Measurements from ENCODE around the gene CTSL. TPM values are rescaled to one million over a fixed set of nuclear protein-coding genes. Genes with fewer than 3 reads are reported as not detected.

Gene CTSL
- 100 to 1,000 TPM in 2 of 3 donors, 10 to 100 TPM in 1; 72.8 to 608 (median 181) TPM for polyA plus RNA-seq

DNA sequence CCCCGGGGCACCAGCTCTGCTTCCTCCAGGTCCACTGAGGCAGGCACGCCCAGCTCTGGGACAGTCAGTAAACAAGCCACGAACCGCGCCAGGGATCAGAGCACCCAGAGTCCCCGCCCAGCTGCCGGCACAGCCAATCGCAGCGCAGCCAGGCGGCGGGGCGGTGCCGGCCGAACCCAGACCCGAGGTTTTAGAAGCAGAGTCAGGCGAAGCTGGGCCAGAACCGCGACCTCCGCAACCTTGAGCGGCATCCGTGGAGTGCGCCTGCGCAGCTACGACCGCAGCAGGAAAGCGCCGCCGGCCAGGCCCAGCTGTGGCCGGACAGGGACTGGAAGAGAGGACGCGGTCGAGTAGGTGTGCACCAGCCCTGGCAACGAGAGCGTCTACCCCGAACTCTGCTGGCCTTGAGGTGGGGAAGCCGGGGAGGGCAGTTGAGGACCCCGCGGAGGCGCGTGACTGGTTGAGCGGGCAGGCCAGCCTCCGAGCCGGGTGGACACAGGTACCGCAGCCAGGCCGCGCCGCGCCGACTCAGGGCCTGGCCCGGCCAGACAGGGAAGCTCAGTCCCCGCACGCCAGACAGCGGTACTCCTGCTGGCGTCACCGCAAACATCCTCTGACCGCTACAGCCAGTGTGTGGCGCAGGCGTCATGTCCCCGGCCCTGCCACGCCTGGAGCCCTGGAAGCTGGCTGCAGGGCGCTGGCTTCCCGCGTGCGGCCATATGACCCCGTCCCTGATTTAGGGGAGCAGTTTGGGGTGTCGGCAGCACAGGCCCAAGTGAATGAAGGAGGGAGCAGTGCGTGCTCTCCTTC is at the start of gene CTSL:
CTSL (plus strand) TSS at position 220 of the 810 bp plus-strand sequence. CDS start 1,485 bp downstream, outside the sequence.
- WGBS, 3 donors, result 1% methylated on average over 67 of the region's 67 CpGs
- peak within 1 kb of the TSS; percentile 92 for H3K27ac ChIP-seq (ENCODE audit: low read depth, low read length)

GRCh38 chr9:87676976-87677775 is 48.7 kb upstream of the CTSL start:
- H3K27ac ChIP-seq (ENCODE audit: low read depth, low read length), result no peak overlapping the region

GRCh38 chr9:87677776-87678587 is 47.9 kb upstream of the CTSL start:
- 90 to 92% (median 91%) methylated on average over 17 of the region's 17 CpGs for WGBS, 3 donors

More at GRCh38 chr9:87676976-87677775, 48.7 kb upstream of the CTSL start:
- WGBS, 3 donors, result 59 to 82% (median 66%) methylated on average over 14 of the region's 14 CpGs

GRCh38 chr9:87678650-87679355 is 47.1 kb upstream of the CTSL start:
- 73 to 80% (median 76%) methylated on average over 9 of the region's 9 CpGs for WGBS, 3 donors

More at GRCh38 chr9:87677776-87678587, 47.9 kb upstream of the CTSL start:
- no peak overlapping the region for H3K27ac ChIP-seq (ENCODE audit: low read depth, low read length)

GRCh38 chr9:87681271-87682061 is 44.5 kb upstream of the CTSL start:
- no peak overlapping the region for H3K27ac ChIP-seq (ENCODE audit: low read depth, low read length)
- WGBS, 3 donors, result 84 to 92% (median 87%) methylated on average over 11 of the region's 11 CpGs

More at GRCh38 chr9:87678650-87679355, 47.1 kb upstream of the CTSL start:
- H3K27ac ChIP-seq (ENCODE audit: low read depth, low read length), result no peak overlapping the region

DNA sequence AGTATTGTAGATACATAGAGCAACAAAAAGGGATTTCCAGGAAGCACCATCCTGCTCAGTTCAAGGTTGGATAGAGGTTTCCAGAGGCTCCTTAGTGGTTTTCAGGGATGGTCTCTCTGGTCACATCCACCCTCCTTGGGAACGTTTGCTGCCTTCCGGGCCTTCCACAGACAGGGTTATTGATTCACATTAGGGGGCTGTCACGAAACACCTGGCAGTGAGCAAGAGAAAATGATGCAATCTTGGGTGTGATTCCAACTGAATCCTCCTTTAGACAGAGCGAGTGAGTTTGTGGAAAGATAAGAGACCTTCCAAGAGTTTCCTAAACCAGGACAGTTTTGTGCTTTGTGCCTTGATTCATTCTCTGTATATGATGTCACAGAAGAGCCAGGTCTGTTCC is 43.8 kb upstream of the CTSL start:
- H3K27ac ChIP-seq (ENCODE audit: low read depth, low read length), result no peak overlapping the region
- 20 to 63% (median 56%) methylated on average over 4 of the region's 4 CpGs for WGBS, 3 donors

- no peak overlapping the region for H3K27ac ChIP-seq (ENCODE audit: low read depth, low read length)
- 46 to 94% (median 92%) methylated on average over 4 of the region's 4 CpGs for WGBS, 3 donors
Measured at GRCh38 chr9:87682618-87683017, 43.3 kb upstream of the CTSL start.

DNA sequence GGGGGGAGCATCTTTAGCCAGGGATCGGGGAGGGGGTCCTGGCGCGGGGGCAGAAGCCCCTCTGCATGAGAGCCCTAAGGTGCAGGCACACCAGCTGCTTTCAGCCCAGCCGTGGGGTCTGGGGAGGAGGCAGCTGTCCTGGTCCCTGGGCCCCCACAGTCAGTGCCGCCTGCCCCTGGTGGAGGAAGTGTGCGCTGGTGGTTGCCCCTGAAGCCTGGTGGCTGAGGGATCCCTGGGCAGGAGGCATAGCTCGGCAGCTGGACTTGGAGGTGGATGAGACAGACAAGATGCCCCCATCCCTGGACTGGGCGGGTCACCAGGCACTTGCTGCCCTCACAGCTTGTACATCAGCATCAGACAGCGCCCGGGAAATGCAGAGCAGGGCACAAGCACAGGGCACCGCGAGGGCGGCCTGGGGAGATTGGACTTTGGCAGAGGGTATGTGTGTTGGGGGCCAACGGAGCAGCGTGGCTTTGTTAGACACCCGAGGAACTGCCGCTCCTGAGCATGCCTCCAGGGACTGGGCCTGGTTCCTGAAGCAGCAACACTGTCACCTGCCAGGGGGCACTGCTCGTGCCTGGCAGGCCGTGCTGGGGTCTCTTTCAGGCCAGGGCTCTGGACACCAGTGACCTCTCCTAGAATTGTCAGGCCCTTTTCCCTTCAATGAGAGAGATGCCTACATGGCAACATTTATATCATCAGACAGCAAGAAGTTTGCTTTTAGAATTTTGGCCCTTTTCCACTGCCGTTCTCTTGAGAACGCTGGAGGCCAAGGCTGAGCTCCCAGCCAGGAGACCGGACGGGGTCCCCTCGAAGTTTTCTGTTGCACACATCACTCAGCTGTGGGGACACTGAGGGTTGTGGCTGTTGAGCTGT is 41.9 kb upstream of the CTSL start:
- H3K27ac ChIP-seq (ENCODE audit: low read depth, low read length), result no peak overlapping the region
- WGBS, 3 donors, result 73 to 84% (median 81%) methylated on average over 24 of the region's 24 CpGs

DNA sequence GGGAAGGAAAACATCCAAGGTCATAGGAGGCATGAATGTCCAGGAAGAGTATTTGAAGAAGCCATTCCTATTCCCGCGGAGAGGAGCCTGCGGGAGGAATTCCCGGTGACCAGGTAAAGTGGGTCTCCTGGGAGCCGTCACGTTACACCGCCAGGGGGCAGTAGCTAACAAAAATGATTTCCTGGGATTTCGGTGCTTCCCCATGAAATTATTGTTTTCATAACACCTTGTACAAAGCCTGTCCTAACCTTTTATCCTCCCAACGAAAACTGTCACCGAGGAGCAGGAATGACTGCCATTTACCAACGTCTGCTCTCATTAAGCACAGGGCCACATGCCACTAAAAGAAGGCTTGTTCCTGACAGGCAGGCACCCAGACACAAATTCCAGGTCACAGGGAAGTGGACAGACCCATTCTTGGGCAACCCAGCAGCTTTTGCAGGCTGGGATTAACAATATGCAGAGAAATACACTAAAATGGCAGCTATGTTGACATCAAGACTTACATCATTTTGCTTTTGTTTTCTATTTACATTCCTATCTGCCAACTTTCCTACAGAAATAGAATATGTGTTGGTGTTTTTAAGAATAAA is 41.2 kb upstream of the CTSL start:
- 18 to 65% (median 48%) methylated on average over 11 of the region's 11 CpGs for WGBS, 3 donors
- no peak overlapping the region for H3K27ac ChIP-seq (ENCODE audit: low read depth, low read length)

GRCh38 chr9:87685441-87685840 is 40.5 kb upstream of the CTSL start:
- 62 to 85% (median 65%) methylated on average over 4 of the region's 4 CpGs for WGBS, 3 donors
- H3K27ac ChIP-seq (ENCODE audit: low read depth, low read length), result no peak overlapping the region

DNA sequence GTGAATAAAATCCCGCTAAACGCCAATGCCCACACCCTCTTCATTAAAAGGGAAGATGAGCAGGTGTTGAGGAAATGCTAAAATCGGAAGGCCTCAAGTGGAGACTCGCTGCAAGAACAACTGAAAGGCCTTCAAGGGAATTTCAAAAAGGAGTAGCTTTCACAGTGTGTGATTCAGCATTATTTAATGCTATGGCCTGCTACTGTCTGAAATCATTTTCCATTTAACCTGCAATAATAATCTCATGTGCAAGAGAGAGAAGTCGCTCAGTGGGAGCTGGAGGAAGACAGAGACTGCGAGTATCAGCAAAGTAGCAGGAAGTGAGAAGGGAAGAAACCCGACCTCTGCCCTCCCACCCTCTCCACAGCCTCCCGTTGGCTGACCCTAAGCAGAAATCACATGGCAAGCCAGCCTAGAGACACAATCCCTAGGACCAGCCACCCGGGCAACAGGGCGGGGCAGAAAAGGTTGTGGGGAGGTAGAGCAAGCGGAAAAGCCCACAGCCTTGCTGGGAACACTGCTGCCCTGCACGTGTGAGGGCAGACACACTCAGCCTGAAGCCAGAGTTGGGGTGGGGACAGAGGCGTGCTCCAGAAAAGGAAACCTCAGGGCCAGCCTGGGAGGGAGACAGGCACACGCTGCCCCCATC is 39.9 kb upstream of the CTSL start:
- no peak overlapping the region for H3K27ac ChIP-seq (ENCODE audit: low read depth, low read length)
- 50 to 82% (median 50%) methylated on average over 14 of the region's 14 CpGs for WGBS, 3 donors

DNA sequence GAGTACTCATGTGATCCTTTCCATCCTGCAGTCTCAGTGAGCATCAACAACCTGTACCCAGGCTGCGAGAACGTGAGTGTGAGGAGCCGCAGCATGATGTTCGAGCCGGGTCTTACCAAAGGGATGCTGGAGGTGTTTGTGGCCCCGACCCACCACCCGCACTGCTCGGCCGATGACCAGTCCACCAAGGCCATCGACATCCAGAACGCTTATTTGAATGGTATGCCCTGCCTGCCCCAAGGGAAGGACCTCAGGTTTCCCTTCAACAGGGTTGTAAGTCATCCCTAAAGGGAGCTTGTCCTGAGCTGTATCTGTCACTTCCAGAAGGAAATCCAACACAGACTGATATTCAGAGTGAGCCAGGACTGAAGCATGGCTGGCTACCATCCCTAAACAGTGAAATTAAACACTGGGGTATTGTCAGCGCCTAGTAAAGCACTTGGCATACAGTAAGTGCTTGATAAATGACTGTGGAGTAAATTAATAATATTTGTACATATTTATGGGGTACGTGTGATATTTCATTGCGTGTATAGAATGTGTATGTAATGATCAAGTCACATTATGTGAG is 39.3 kb upstream of the CTSL start:
- no peak overlapping the region for H3K27ac ChIP-seq (ENCODE audit: low read depth, low read length)
- 93 to 94% (median 94%) methylated on average over 14 of the region's 14 CpGs for WGBS, 3 donors

GRCh38 chr9:87687207-87687606 is 38.7 kb upstream of the CTSL start:
- no peak overlapping the region for H3K27ac ChIP-seq (ENCODE audit: low read depth, low read length)
- 57 to 87% (median 83%) methylated on average over 4 of the region's 4 CpGs for WGBS, 3 donors

GRCh38 chr9:87694236-87694755 is 31.6 kb upstream of the CTSL start:
- no peak overlapping the region for H3K27ac ChIP-seq (ENCODE audit: low read depth, low read length)
- 93 to 97% (median 95%) methylated on average over 3 of the region's 3 CpGs for WGBS, 3 donors

- 76 to 89% (median 77%) methylated on average over 1 of the region's 1 CpG for WGBS, 3 donors
- H3K27ac ChIP-seq (ENCODE audit: low read depth, low read length), result no peak overlapping the region
Measured at GRCh38 chr9:87695523-87695922, 30.4 kb upstream of the CTSL start.

All from adipose tissue (tissue), 3 donors.